WI38 (cell line): ENCODE measurements around the gene CBLN3.

Experiments used
- H3K4me3 ChIP-seq: 2 replicates; pipeline ENCODE4 v1.5.1; 2011; ENCODE audit warnings: low read depth, mild to moderate bottlenecking, control low read depth, low read length
- TF ChIP-seq, protein P1 (sequence below): IDR thresholded peaks from 2 replicates; pipeline ENCODE4 v1.5.1; 2012; ENCODE audit warnings: low read depth, mild to moderate bottlenecking, control low read depth, low read length

The CBLN3 gene

DNA sequence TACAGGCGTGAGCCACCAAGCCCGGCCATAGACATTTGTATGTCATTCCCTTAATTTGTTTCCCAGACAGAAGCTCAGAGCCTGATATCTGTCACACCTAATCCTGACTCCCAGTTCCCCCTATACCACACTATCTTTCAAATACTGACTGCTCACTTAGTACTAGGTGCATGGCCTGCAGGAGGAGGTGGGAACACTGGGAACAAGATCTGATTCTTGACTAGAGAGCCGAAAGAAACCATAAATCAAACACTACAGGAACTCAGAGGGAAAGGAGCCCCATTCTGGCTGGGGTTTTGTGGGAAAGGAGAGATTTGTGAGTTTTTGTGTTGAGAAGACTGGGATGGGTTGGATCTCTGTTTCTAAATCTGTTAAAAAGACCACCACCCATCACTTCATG lies 5.2 kb upstream of the CBLN3 start:
- TF ChIP-seq, protein P1, sequence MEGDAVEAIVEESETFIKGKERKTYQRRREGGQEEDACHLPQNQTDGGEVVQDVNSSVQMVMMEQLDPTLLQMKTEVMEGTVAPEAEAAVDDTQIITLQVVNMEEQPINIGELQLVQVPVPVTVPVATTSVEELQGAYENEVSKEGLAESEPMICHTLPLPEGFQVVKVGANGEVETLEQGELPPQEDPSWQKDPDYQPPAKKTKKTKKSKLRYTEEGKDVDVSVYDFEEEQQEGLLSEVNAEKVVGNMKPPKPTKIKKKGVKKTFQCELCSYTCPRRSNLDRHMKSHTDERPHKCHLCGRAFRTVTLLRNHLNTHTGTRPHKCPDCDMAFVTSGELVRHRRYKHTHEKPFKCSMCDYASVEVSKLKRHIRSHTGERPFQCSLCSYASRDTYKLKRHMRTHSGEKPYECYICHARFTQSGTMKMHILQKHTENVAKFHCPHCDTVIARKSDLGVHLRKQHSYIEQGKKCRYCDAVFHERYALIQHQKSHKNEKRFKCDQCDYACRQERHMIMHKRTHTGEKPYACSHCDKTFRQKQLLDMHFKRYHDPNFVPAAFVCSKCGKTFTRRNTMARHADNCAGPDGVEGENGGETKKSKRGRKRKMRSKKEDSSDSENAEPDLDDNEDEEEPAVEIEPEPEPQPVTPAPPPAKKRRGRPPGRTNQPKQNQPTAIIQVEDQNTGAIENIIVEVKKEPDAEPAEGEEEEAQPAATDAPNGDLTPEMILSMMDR, result no peak
- H3K4me3 ChIP-seq, result no peak overlapping the region

DNA sequence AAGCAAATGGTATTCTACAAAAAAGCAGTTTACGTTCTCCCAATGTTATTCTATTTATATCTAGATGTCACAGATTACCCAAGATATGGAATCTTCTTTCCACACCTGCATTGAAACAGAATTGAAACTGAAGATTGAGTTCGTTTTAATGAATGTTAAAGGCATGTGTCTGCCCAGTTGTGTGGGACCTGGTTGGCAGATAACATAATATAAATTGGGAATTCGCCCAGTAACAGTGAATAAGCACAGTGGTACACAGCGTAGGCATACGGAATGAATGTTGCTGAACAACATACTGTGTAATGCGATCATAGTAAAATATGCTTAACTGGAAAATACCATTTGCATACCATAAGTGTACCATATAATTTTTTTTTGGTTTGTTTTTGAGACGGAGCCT lies 4.6 kb upstream of the CBLN3 start:
- TF ChIP-seq, protein P1, result no peak
- H3K4me3 ChIP-seq, result no peak overlapping the region

DNA sequence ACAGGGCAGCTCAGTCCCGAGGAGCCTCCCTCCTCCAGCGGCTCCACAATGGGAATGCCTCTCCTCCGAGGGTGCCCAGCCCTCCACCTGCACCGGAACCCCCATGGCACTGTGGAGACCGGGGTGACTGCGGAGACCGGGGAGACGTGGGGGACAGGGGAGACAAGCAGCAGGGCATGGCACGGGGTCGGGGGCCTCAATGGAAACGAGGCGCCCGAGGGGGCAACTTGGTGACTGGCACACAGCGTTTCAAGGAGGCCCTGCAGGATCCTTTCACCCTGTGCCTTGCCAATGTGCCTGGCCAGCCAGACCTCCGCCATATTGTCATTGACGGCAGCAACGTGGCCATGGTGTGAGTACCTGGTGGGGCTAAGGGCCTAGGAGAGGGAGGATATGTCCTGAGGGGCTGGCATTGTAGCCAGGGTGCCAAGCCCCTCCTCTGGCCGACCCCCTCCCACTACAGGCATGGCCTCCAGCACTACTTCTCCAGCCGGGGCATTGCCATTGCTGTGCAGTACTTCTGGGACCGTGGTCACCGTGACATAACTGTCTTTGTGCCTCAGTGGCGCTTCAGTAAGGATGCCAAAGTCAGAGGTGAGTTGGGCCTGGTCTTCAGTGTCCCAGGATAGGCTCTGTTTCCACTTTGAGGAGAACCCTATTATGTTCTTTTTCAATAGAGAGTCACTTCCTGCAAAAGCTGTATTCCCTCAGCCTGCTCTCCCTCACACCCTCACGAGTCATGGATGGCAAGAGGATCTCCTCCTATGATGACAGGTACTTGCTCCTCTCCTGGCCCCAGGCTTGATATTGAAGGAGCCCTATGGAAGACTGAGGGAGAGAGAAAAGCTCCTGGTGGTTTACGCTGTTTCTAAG lies 3.0 kb upstream of the CBLN3 start:
- TF ChIP-seq, protein P1, result no peak
- H3K4me3 ChIP-seq, result peak overlapping the region; percentile 28

DNA sequence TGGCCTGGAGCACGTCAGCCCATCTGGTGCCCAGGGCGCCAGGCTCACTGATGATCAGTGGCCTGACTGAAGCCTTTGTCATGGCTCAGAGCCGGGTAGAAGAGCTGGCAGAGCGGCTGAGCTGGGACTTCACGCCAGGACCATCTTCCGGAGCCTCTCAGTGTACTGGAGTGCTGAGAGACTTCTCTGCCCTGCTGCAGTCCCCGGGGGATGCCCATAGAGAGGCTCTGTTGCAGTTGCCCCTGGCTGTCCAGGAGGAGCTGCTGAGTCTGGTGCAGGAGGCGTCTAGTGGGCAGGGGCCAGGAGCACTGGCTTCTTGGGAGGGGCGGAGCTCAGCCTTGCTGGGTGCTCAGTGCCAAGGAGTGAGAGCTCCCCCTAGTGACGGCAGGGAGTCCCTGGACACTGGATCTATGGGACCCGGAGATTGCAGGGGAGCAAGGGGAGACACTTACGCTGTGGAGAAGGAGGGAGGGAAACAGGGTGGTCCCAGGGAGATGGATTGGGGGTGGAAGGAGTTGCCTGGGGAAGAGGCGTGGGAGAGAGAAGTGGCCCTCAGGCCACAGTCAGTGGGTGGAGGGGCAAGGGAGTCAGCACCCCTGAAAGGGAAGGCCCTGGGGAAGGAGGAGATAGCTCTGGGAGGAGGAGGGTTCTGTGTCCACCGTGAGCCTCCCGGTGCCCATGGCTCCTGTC lies 2.2 kb upstream of the CBLN3 start:
- H3K4me3 ChIP-seq, result peak overlapping the region; percentile 73
- TF ChIP-seq, protein P1, result peak; percentile 98

DNA sequence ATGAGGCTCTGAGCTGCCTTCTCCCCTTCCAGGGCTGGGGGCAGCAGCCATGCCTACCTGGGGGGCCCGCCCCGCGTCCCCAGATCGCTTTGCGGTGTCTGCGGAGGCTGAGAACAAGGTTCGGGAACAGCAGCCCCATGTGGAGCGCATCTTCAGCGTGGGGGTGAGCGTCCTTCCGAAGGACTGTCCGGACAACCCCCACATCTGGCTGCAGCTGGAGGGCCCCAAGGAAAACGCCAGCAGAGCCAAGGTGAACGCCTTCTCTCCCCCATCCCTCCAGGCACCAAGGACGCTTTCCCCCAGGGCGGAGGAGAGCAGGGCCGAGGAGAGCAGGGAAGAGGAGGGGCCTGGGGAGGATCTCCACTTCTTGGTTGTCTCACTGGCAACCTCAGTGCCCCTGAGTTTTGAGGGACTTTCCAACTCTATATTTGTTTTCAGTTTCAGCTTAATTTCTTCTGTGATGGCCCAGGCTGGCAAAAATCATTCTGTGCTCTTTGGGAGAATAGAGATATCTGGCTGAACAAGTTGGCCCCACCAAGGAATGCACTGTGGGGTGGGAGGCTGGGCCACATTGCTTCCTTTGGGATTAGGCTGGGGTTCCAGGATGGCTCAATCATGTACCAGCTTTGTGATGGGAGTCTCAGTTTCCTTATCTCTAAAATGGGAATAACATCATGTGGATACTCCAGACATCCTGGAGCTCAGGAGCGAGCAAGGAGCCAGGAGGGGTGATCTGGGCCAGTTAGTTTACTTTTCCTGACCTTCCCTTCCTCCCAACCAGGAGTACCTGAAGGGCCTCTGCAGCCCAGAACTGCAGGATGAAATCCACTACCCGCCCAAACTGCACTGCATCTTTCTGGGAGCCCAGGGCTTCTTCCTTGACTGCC lies 1.5 kb upstream of the CBLN3 start:
- H3K4me3 ChIP-seq, result peak overlapping the region; percentile 73

DNA sequence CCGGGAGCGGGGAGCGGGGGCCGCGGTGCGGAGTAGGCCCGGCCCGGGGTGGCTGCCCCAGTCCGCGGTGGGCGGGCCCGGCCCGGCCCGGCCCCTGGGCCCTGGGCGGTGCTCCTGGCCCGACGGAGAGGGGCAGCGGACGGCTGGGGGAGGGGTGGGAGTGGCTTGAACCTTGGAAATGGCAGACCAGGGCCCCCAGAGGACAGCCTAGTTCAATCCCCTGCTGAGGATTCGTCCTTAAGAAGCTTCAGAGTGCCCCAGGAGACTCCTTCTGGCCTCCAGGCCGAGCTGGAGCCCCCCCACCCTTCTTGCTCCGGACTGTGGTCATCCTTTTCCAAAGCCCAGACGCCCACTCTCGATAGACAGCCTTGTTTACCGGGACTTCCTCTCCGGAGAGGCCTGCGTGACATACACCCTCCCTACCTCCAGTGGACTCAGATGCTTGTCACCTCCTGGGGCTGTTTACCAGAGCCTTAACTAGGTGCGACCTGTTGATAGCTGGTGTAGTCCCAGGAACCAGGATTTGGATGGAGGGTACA lies 744 bp upstream of the CBLN3 start:
- H3K4me3 ChIP-seq, result peak overlapping the region; percentile 73

More for the DNA sequence above, 1.5 kb upstream of the CBLN3 start:
- TF ChIP-seq, protein P1, result no peak

More for the DNA sequence above, 744 bp upstream of the CBLN3 start:
- TF ChIP-seq, protein P1, result no peak
